Astrocyte of the spinal cord (primary cell): ENCODE data around the gene SKP2.
"Not testable (repeated sequence)": the region's sequence is repeated elsewhere in the genome, so short reads cannot be mapped to it uniquely, and the experiment has no call there.

ENCODE experiments used
- DNase-seq: peaks from one replicate; pipeline ENCODE4 v3.0.0; 2011; ENCODE audit warnings: low read depth, low spot score
- H3K4me3 ChIP-seq: 2 replicates; pipeline ENCODE4 v1.5.1; 2011; ENCODE audit warnings: low read depth, mild to moderate bottlenecking, low read length, moderate library complexity
- CTCF ChIP-seq: IDR thresholded peaks from 2 replicates; pipeline ENCODE4 v1.5.1; 2012; ENCODE audit warnings: low read depth, mild to moderate bottlenecking, low read length, inconsistent platforms
- in situ Hi-C: cut with HindIII; loops from 2 replicates; pipeline ENCODE4 v1.10.0; 2017; ENCODE audit warnings: low sequenced_read_pairs

The SKP2 gene

DNA sequence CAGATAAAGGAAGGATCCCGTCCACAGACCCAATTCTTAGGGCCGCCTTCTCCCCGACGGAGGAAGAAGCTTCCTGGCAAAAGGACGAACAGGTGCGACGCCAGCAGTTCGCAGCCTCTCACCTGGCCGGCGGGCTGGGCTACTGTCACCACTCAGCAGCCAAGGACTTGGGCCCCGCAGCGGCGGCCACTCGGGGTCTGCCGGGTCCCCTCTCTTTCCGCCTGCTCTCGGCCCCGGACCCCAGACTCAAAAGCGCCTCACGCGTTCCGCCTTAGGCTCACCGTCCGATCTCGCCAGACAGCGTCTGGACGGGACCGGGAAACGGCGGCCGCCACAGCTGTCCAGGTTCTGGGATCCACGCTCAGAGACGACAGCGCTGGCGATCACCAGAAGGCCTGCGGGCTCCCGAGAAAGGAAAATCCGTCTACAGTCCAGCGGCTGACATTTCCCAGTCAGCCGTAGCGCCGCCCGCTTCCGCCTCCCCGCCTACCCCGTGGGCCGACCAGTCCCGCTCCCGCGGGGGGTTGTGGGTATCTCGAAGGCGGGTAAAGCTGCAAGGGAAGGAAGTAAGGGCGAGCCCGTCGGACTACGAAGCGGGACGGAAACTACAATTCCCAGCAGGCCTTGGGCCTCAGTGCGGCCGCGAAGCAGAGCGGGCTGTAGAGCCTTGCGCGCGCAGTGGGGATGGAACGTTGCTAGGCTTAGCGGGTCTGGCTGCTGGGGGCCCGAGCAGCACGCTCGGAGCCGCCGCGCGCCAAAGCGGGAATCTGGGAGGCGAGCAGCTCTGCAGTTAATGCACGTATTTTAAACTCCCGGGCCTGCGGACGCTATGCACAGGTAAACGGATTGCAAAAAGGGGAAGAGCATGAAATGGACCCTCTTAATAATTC lies at the start of gene SKP2, which contains the start of gene LMBRD2:
Gene SKP2, plus strand, starts transcription at position 678 of the 890 bp plus-strand sequence. Its CDS starts 152 bp downstream, at position 830.
Gene LMBRD2, minus strand, starts transcription at position 454 of the 890 bp plus-strand sequence. CDS start 8,538 bp downstream, outside the sequence.
- in situ Hi-C loops: no loop called here

GRCh38 chr5:36105819-36106218 lies 46.1 kb upstream of the SKP2 start:
- no peak overlapping the region for H3K4me3 ChIP-seq
- DNase-seq: no peak
- TF ChIP-seq CTCF: no peak
- in situ Hi-C loops: no loop called here

More for the DNA sequence above, at the start of gene SKP2, which contains the start of gene LMBRD2:
- DNase-seq: peak; percentile 98
- no peak for TF ChIP-seq CTCF
- peak within 1 kb of the TSS; percentile 98 for H3K4me3 ChIP-seq

- DNase-seq: no peak
- in situ Hi-C loops: no loop called here
Observed at GRCh38 chr5:36108758-36109460, 43.0 kb upstream of the SKP2 start.

GRCh38 chr5:36111238-36111637 lies 40.7 kb upstream of the SKP2 start:
- in situ Hi-C loops: no loop called here
- no peak for TF ChIP-seq CTCF
- no peak overlapping the region for H3K4me3 ChIP-seq
- no peak for DNase-seq

More at GRCh38 chr5:36108758-36109460, 43.0 kb upstream of the SKP2 start:
- no peak overlapping the region for H3K4me3 ChIP-seq
- TF ChIP-seq CTCF: no peak

GRCh38 chr5:36125868-36126267 lies 26.0 kb upstream of the SKP2 start:
- no peak overlapping the region for H3K4me3 ChIP-seq
- no peak for DNase-seq
- in situ Hi-C loops: no loop called here
- no peak for TF ChIP-seq CTCF

- no peak overlapping the region for H3K4me3 ChIP-seq
- DNase-seq: no peak
- in situ Hi-C loops: no loop called here
- TF ChIP-seq CTCF: no peak
Observed at GRCh38 chr5:36128795-36129194, 23.1 kb upstream of the SKP2 start.

GRCh38 chr5:36129666-36130065 lies 22.2 kb upstream of the SKP2 start:
- DNase-seq, in situ Hi-C loops, H3K4me3 ChIP-seq: not testable (repeated sequence)

DNA sequence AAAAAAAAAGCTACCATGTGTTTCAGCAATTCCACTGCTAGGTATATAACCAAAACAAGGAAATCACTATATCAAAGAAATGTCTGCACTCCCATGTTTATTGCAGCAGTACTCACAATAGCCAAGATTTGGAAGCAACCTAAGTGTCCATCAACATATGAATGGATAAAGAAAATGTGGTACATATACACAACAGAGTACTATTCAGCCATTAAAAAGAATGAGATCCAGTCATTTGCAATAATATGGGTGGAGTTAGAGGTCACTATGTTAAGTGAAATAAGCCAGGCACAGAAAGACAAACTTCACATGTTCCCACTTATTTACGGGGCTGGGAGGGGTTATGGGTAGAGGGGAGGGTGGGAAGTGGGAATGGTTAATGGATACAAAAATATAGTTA lies 18.9 kb upstream of the SKP2 start:
- in situ Hi-C loops, H3K4me3 ChIP-seq, DNase-seq: not testable (repeated sequence)
